ENCODE results near the gene SDK2.

The SDK2 gene

GRCh38 chr17:73350864-73351263 is 293.4 kb downstream of the SDK2 start:
- DNase-seq (ENCODE audit: low read depth in 1 of 2, low spot score in 1 of 2), result no peak

- no peak for DNase-seq (ENCODE audit: low read depth in 1 of 2, low spot score in 1 of 2)
Measured at GRCh38 chr17:73349647-73350046, 294.6 kb downstream of the SDK2 start.

GRCh38 chr17:73349138-73349537 is 295.1 kb downstream of the SDK2 start:
- DNase-seq (ENCODE audit: low read depth in 1 of 2, low spot score in 1 of 2), result no peak

- DNase-seq (ENCODE audit: low read depth in 1 of 2, low spot score in 1 of 2), result no peak
Measured at GRCh38 chr17:73348829-73349095, 295.5 kb downstream of the SDK2 start.

GRCh38 chr17:73348018-73348828 is 296.0 kb downstream of the SDK2 start:
- DNase-seq (ENCODE audit: low read depth in 1 of 2, low spot score in 1 of 2), result no peak

GRCh38 chr17:73347351-73347750 is 296.9 kb downstream of the SDK2 start:
- no peak for DNase-seq (ENCODE audit: low read depth in 1 of 2, low spot score in 1 of 2)

GRCh38 chr17:73346501-73347162 is 297.6 kb downstream of the SDK2 start:
- DNase-seq (ENCODE audit: low read depth in 1 of 2, low spot score in 1 of 2), result no peak

- no peak for DNase-seq (ENCODE audit: low read depth in 1 of 2, low spot score in 1 of 2)
Measured at GRCh38 chr17:73343739-73344454, 300.3 kb downstream of the SDK2 start.

GRCh38 chr17:73343168-73343634 is 301.0 kb downstream of the SDK2 start:
- DNase-seq (ENCODE audit: low read depth in 1 of 2, low spot score in 1 of 2), result no peak

GRCh38 chr17:73342541-73343167 is 301.6 kb downstream of the SDK2 start:
- no peak for DNase-seq (ENCODE audit: low read depth in 1 of 2, low spot score in 1 of 2)

GRCh38 chr17:73342050-73342522 is 302.2 kb downstream of the SDK2 start:
- no peak for DNase-seq (ENCODE audit: low read depth in 1 of 2, low spot score in 1 of 2)

- no peak for DNase-seq (ENCODE audit: low read depth in 1 of 2, low spot score in 1 of 2)
Measured at GRCh38 chr17:73341350-73342049, 302.7 kb downstream of the SDK2 start.

- no peak for DNase-seq (ENCODE audit: low read depth in 1 of 2, low spot score in 1 of 2)
Measured at GRCh38 chr17:73340093-73340596, 304.1 kb downstream of the SDK2 start.

GRCh38 chr17:73338566-73339197 is 305.6 kb downstream of the SDK2 start:
- no peak for DNase-seq (ENCODE audit: low read depth in 1 of 2, low spot score in 1 of 2)

GRCh38 chr17:73338050-73338521 is 306.2 kb downstream of the SDK2 start:
- DNase-seq (ENCODE audit: low read depth in 1 of 2, low spot score in 1 of 2), result no peak

- DNase-seq (ENCODE audit: low read depth in 1 of 2, low spot score in 1 of 2), result no peak
Measured at GRCh38 chr17:73337330-73337710, 306.9 kb downstream of the SDK2 start.

- DNase-seq (ENCODE audit: low read depth in 1 of 2, low spot score in 1 of 2), result no peak
Measured at GRCh38 chr17:73336408-73337329, 307.6 kb downstream of the SDK2 start.

GRCh38 chr17:73335591-73336407 is 308.4 kb downstream of the SDK2 start:
- no peak for DNase-seq (ENCODE audit: low read depth in 1 of 2, low spot score in 1 of 2)

All from activated T-helper 1 cell treated with anti-CD3 and anti-CD28 coated beads, Interleukin-2, amount 50 U/mL, for 16 hours (primary cell).